ENCODE measurements around the gene SON. TPM values are rescaled to one million over a fixed set of nuclear protein-coding genes. Genes with fewer than 3 reads are reported as not detected.

SON gene
- total RNA-seq, 2 experiments from 2014 or later: 420 to 438 TPM

Other genes with a start within 250 kb of the SON start
- gene IFNAR1, start 218.1 kb upstream of the SON start, total RNA-seq: 10 to 100 TPM; 20.4 to 26.8 TPM
- gene IFNGR2, start 139.6 kb upstream of the SON start, total RNA-seq: 10 to 100 TPM; 14.6 to 17.7 TPM
- gene TMEM50B, start 63.1 kb upstream of the SON start, total RNA-seq: 10 to 100 TPM; 38.4 to 40.3 TPM
- not detected for gene DNAJC28, start 51.3 kb upstream of the SON start, total RNA-seq
- 10 to 100 TPM; 21.8 to 25.5 TPM for gene GART, start 921 bp upstream of the SON start, total RNA-seq
- gene DONSON, start 45.6 kb downstream of the SON start, total RNA-seq: 10 to 100 TPM; 11.9 to 13.5 TPM
- 10 to 100 TPM; 28.6 to 30.5 TPM for gene CRYZL1, start 98.7 kb downstream of the SON start, total RNA-seq
- 1 to 10 TPM; 2.1 to 3.0 TPM for gene ITSN1, start 99.5 kb downstream of the SON start, total RNA-seq